HEK293 (cell line): ENCODE results near the gene ZBED5.

Experiments used
- CTCF ChIP-seq: fragments of 450-650 bp; formaldehyde crosslinking; IDR thresholded peaks from 2 replicates; pipeline ENCODE4 v1.5.1; 2016; ENCODE audit warnings: missing biosample characterization, missing genetic modification characterization
- ZNF843 ChIP-seq: fragments of 450-650 bp; formaldehyde crosslinking; IDR thresholded peaks from 2 replicates; pipeline ENCODE4 v1.5.1; 2016; ENCODE audit warnings: missing biosample characterization, missing genetic modification characterization

GRCh38 chr11:10885703-10886363, 28.0 kb upstream of the ZBED5 start:
- TF ChIP-seq CTCF (tag by site-specific recombination), result no peak
- no peak for TF ChIP-seq ZNF843 (tag by site-specific recombination)
